ENCODE results near the gene GALNT18. TPM values are rescaled to one million over a fixed set of nuclear protein-coding genes. Genes with fewer than 3 reads are reported as not detected.

The GALNT18 gene
- total and polyA plus RNA-seq, 2 experiments from 2014 or later: 4.3 to 10.8 TPM

GRCh38 chr11:11494348-11494747 is 127.5 kb downstream of the GALNT18 start:
- H3K27me3 Mint-ChIP-seq (ENCODE audit: insufficient read depth, low read depth, poor library complexity): peaks cover 2% of the 10 kb centered on the region
- no peak for DNase-seq (ENCODE audit: low spot score)
- H3K9me3 Mint-ChIP-seq: no peaks in the 10 kb centered on the region
- Histone ChIP-seq H3K9me2 (ENCODE audit: insufficient read depth) (peaks cover under 1% of the 10 kb centered on the region; the same call in 1 of the 2 replicates), H3K36me3 (ENCODE audit: insufficient read depth) (no peaks in the 10 kb centered on the region), H2AFZ (no peak overlapping the region), H3K4me1 (ENCODE audit: insufficient read depth) (no peaks in the 10 kb centered on the region), H3K27ac (ENCODE audit: low read depth) (no peak overlapping the region), H3K27me3 (ENCODE audit: insufficient read depth) (no peaks in the 10 kb centered on the region), H3F3A (replicated peaks; ENCODE audit: low read depth) (no peaks in the 10 kb centered on the region), H3K79me2 (replicated peaks; ENCODE audit: insufficient read depth) (no peaks in the 10 kb centered on the region), H3K4me2 (no peak overlapping the region), H4K20me1 (replicated peaks; ENCODE audit: insufficient read depth) (no peaks in the 10 kb centered on the region), H3K4me3 (no peak overlapping the region)
- 0 out of 3 replicates have a peak, but pooled peaks cover 4% of the 10 kb centered on the region for H3K4me1 Mint-ChIP-seq
- no peaks in the 10 kb centered on the region for H3K36me3 Mint-ChIP-seq (ENCODE audit: low read depth)
- ATAC-seq: no peak
- TF ChIP-seq STAT1 (IDR thresholded peaks at IDR 0.05; ENCODE audit: unreplicated experiment): no peak
- TF ChIP-seq EZH2 (IDR thresholded peaks at IDR 0.05; ENCODE audit: low read depth, unreplicated experiment): no peak
- TF ChIP-seq, protein P1, sequence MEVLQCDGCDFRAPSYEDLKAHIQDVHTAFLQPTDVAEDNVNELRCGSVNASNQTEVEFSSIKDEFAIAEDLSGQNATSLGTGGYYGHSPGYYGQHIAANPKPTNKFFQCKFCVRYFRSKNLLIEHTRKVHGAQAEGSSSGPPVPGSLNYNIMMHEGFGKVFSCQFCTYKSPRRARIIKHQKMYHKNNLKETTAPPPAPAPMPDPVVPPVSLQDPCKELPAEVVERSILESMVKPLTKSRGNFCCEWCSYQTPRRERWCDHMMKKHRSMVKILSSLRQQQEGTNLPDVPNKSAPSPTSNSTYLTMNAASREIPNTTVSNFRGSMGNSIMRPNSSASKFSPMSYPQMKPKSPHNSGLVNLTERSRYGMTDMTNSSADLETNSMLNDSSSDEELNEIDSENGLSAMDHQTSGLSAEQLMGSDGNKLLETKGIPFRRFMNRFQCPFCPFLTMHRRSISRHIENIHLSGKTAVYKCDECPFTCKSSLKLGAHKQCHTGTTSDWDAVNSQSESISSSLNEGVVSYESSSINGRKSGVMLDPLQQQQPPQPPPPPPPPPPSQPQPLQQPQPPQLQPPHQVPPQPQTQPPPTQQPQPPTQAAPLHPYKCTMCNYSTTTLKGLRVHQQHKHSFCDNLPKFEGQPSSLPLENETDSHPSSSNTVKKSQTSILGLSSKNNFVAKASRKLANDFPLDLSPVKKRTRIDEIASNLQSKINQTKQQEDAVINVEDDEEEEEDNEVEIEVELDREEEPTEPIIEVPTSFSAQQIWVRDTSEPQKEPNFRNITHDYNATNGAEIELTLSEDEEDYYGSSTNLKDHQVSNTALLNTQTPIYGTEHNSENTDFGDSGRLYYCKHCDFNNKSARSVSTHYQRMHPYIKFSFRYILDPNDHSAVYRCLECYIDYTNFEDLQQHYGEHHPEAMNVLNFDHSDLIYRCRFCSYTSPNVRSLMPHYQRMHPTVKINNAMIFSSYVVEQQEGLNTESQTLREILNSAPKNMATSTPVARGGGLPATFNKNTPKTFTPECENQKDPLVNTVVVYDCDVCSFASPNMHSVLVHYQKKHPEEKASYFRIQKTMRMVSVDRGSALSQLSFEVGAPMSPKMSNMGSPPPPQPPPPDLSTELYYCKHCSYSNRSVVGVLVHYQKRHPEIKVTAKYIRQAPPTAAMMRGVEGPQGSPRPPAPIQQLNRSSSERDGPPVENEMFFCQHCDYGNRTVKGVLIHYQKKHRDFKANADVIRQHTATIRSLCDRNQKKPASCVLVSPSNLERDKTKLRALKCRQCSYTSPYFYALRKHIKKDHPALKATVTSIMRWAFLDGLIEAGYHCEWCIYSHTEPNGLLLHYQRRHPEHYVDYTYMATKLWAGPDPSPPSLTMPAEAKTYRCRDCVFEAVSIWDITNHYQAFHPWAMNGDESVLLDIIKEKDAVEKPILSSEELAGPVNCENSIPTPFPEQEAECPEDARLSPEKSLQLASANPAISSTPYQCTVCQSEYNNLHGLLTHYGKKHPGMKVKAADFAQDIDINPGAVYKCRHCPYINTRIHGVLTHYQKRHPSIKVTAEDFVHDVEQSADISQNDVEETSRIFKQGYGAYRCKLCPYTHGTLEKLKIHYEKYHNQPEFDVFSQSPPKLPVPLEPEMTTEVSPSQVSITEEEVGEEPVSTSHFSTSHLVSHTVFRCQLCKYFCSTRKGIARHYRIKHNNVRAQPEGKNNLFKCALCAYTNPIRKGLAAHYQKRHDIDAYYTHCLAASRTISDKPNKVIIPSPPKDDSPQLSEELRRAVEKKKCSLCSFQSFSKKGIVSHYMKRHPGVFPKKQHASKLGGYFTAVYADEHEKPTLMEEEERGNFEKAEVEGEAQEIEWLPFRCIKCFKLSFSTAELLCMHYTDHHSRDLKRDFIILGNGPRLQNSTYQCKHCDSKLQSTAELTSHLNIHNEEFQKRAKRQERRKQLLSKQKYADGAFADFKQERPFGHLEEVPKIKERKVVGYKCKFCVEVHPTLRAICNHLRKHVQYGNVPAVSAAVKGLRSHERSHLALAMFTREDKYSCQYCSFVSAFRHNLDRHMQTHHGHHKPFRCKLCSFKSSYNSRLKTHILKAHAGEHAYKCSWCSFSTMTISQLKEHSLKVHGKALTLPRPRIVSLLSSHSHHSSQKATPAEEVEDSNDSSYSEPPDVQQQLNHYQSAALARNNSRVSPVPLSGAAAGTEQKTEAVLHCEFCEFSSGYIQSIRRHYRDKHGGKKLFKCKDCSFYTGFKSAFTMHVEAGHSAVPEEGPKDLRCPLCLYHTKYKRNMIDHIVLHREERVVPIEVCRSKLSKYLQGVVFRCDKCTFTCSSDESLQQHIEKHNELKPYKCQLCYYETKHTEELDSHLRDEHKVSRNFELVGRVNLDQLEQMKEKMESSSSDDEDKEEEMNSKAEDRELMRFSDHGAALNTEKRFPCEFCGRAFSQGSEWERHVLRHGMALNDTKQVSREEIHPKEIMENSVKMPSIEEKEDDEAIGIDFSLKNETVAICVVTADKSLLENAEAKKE (CRISPR knock-in tag; IDR thresholded peaks at IDR 0.05): no peak
- TF ChIP-seq ZNF114 (CRISPR knock-in tag; IDR thresholded peaks at IDR 0.05): no peak
- TF ChIP-seq, protein P2, sequence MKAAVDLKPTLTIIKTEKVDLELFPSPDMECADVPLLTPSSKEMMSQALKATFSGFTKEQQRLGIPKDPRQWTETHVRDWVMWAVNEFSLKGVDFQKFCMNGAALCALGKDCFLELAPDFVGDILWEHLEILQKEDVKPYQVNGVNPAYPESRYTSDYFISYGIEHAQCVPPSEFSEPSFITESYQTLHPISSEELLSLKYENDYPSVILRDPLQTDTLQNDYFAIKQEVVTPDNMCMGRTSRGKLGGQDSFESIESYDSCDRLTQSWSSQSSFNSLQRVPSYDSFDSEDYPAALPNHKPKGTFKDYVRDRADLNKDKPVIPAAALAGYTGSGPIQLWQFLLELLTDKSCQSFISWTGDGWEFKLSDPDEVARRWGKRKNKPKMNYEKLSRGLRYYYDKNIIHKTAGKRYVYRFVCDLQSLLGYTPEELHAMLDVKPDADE (IDR thresholded peaks at IDR 0.05): no peak
- TF ChIP-seq CREB1 (CRISPR knock-in tag; IDR thresholded peaks at IDR 0.05; ENCODE audit: low read depth): no peak
- TF ChIP-seq NANOG (IDR thresholded peaks at IDR 0.05; ENCODE audit: borderline replicate concordance): no peak
- no peak for TF ChIP-seq EZH2phosphoT487 (IDR thresholded peaks at IDR 0.05; ENCODE audit: unreplicated experiment)
- no peak for TF ChIP-seq ZNF331 (CRISPR knock-in tag; IDR thresholded peaks at IDR 0.05; ENCODE audit: low read depth)
- TF ChIP-seq JUNB (IDR thresholded peaks at IDR 0.05; ENCODE audit: unreplicated experiment): no peak
- TF ChIP-seq REST (IDR thresholded peaks at IDR 0.05; ENCODE audit: unreplicated experiment): no peak
- no peak for TF ChIP-seq POLR2AphosphoS5 (IDR thresholded peaks at IDR 0.05; ENCODE audit: low read depth)
- no peak overlapping the region for H3K4me3 Mint-ChIP-seq
- peak overlapping the region; percentile 58; the same call in 1 of the 2 replicates for H3K27ac Mint-ChIP-seq
